H4 (cell line): ENCODE data around the gene TMEM131L. TPM values are rescaled to one million over a fixed set of nuclear protein-coding genes. Genes with fewer than 3 reads are reported as not detected.
"Not testable (repeated sequence)": the region's sequence is repeated elsewhere in the genome, so short reads cannot be mapped to it uniquely, and the experiment has no call there.

Experiments
- DNase-seq: peaks from one replicate; pipeline ENCODE4 v3.0.0-alpha.2; 2015; ENCODE audit warnings: low spot score
- total RNA-seq: library from RNA; depleted of rRNA; stranded (reverse); fragments of >200 nt; shearing (Covaris generic); gene quantifications from 2 replicates; pipeline ENCODE4 v1.2.3, GENCODE V29; 2014

The TMEM131L gene
- total RNA-seq, 1 experiment from 2014 or later = 14.2 TPM

- DNase-seq = no peak
These were observed 104.9 kb downstream of the TMEM131L start for GRCh38 chr4:153571006-153571545.

GRCh38 chr4:153572609-153573008 is 106.4 kb downstream of the TMEM131L start:
- no peak for DNase-seq

GRCh38 chr4:153573221-153573620 is 107.1 kb downstream of the TMEM131L start:
- no peak for DNase-seq

- DNase-seq = peak; percentile 68
These were observed 108.0 kb downstream of the TMEM131L start for GRCh38 chr4:153573881-153574802.

- DNase-seq = no peak
These were observed 110.2 kb downstream of the TMEM131L start for GRCh38 chr4:153576443-153576774.

GRCh38 chr4:153577053-153577452 is 110.9 kb downstream of the TMEM131L start:
- DNase-seq = no peak

GRCh38 chr4:153579410-153579809 is 113.2 kb downstream of the TMEM131L start:
- no peak for DNase-seq

- DNase-seq = no peak
These were observed 113.7 kb downstream of the TMEM131L start for GRCh38 chr4:153579872-153580271.

GRCh38 chr4:153582954-153583702 is 117.0 kb downstream of the TMEM131L start:
- DNase-seq = no peak

GRCh38 chr4:153585026-153585425 is 118.9 kb downstream of the TMEM131L start:
- DNase-seq = no peak

- no peak for DNase-seq
These were observed 123.8 kb downstream of the TMEM131L start for GRCh38 chr4:153589703-153590595.

- DNase-seq = no peak
These were observed 125.3 kb downstream of the TMEM131L start for GRCh38 chr4:153591441-153591840.

- no peak for DNase-seq
These were observed 125.9 kb downstream of the TMEM131L start for GRCh38 chr4:153592064-153592463.

GRCh38 chr4:153593161-153593560 is 127.0 kb downstream of the TMEM131L start:
- DNase-seq = peak; percentile 70

GRCh38 chr4:153594210-153594609 is 128.1 kb downstream of the TMEM131L start:
- DNase-seq = peak; percentile 89

- DNase-seq = no peak
These were observed 129.9 kb downstream of the TMEM131L start for GRCh38 chr4:153595894-153596601.

GRCh38 chr4:153602758-153603157 is 136.6 kb downstream of the TMEM131L start:
- DNase-seq = no peak

- DNase-seq = no peak
These were observed 137.1 kb downstream of the TMEM131L start for GRCh38 chr4:153603258-153603657.

GRCh38 chr4:153603835-153604234 is 137.7 kb downstream of the TMEM131L start:
- DNase-seq = no peak

GRCh38 chr4:153609070-153609469 is 142.9 kb downstream of the TMEM131L start:
- DNase-seq = not testable (repeated sequence)
